Endothelial cell of umbilical vein (primary cell): ENCODE data around the gene EDEM2. TPM values are rescaled to one million over a fixed set of nuclear protein-coding genes. Genes with fewer than 3 reads are reported as not detected.
"Not testable (repeated sequence)": the region's sequence is repeated elsewhere in the genome, so short reads cannot be mapped to it uniquely, and the experiment has no call there.

Experiments used
- BruUV-seq: library from RNA; stranded (reverse); fragments of 400-500 nt; replicated peaks from 2 replicates; lab custom pipeline; 2021; lab: Mats Ljungman, UMichigan
- CTCF ChIA-PET: fragments of 300-600, 350-600 bp; sonication (Branson Sonifier 250); formaldehyde crosslinking; loops from one replicate; lab custom pipeline; 2021; ENCODE audit warnings: antibody characterized with exemption, inconsistent platforms; lab: Charles Lee
- POLR2A ChIA-PET: fragments of 300-600, 350-600 bp; sonication (Branson Sonifier 250); formaldehyde crosslinking; loops from one replicate; lab custom pipeline; 2021; ENCODE audit warnings: antibody characterized with exemption, inconsistent platforms; lab: Charles Lee
- DNase-seq: peaks from one replicate; pipeline ENCODE4 v3.0.0-alpha.2; 2011; ENCODE audit warnings: low read depth, low spot score
- FAIRE-seq: peaks from 2 replicates; lab custom pipeline; 2011; peaks lifted over from hg19 to GRCh38; lab: Jason Lieb, UNC
- H2AFZ ChIP-seq: 2 replicates; pipeline ENCODE4 v1.6.0; 2012; ENCODE audit warnings: low read depth, low read length, control low read depth, inconsistent platforms
- H3K27ac ChIP-seq: 2 replicates; pipeline ENCODE4 v1.5.1; 2011; ENCODE audit warnings: low read depth, mild to moderate bottlenecking, control low read depth, low read length, moderate library complexity; ENCODE audit not compliant: insufficient read depth
- H3K27me3 ChIP-seq, 2 experiments: 2 replicates each; pipeline versions ENCODE4 v1.6.0 to v1.6.1; 2011; ENCODE audit warnings: low read length in 2 of 2, mixed read lengths in 1 of 2; ENCODE audit not compliant: control insufficient read depth in 2 of 2, insufficient read depth in 2 of 2
- H3K36me3 ChIP-seq, 2 experiments: 2 replicates in 1 of 2; 3 replicates in 1 of 2; pipeline ENCODE4 v1.5.1; 2011; ENCODE audit warnings: low read length in 2 of 2, mild to moderate bottlenecking in 1 of 2, moderate library complexity in 1 of 2; ENCODE audit not compliant: control insufficient read depth in 2 of 2, insufficient read depth in 2 of 2; ENCODE audit errors: extremely low read depth in 1 of 2
- H3K4me1 ChIP-seq: 3 replicates; pipeline ENCODE4 v1.5.1; 2011; ENCODE audit warnings: mild to moderate bottlenecking, low read length; ENCODE audit not compliant: control insufficient read depth, insufficient read depth; ENCODE audit errors: extremely low read depth
- H3K4me2 ChIP-seq: 2 replicates; pipeline ENCODE4 v1.6.1; 2011; ENCODE audit warnings: low read length, control low read depth, mixed read lengths; ENCODE audit not compliant: insufficient read depth
- H3K4me3 ChIP-seq, 3 experiments: fragments of 200-600 bp in 1 of 3; sonication (generic), shearing (Covaris generic) in 1 of 3; replicated peaks in 1 of 3; 2 replicates each; pipeline ENCODE4 v1.5.1; 2011 to 2016; ENCODE audit warnings: control low read depth in 3 of 3, low read length in 3 of 3, mild to moderate bottlenecking in 2 of 3, inconsistent platforms in 1 of 3, low read depth in 1 of 3, moderate library complexity in 1 of 3; ENCODE audit not compliant: insufficient read depth in 1 of 3
- H3K79me2 ChIP-seq: 2 replicates; pipeline ENCODE4 v1.6.0; 2012; ENCODE audit warnings: low read length, inconsistent platforms; ENCODE audit not compliant: control insufficient read depth, insufficient read depth
- H3K9ac ChIP-seq: replicated peaks from 2 replicates; pipeline ENCODE3; 2011; ENCODE audit warnings: low read length, control low read depth; ENCODE audit not compliant: insufficient read depth; ENCODE audit errors: extremely low read depth
- H3K9me1 ChIP-seq: replicated peaks from 3 replicates; pipeline ENCODE4 v1.6.0; 2011; ENCODE audit warnings: mild to moderate bottlenecking, low read length; ENCODE audit not compliant: control insufficient read depth, insufficient read depth; ENCODE audit errors: extremely low read depth
- H3K9me3 ChIP-seq: replicated peaks from 2 replicates; pipeline ENCODE4 v1.5.1; 2012; ENCODE audit warnings: low read length, inconsistent platforms; ENCODE audit not compliant: control insufficient read depth, insufficient read depth
- H4K20me1 ChIP-seq: replicated peaks from 2 replicates; pipeline ENCODE3; 2011; ENCODE audit warnings: mild to moderate bottlenecking, low read length; ENCODE audit not compliant: control insufficient read depth, insufficient read depth; ENCODE audit errors: extremely low read depth
- CTCF ChIP-seq, 2 donors: IDR thresholded peaks; 1 replicate in 1 of 2; 2 replicates in 1 of 2; pipeline ENCODE4 v1.5.1; 2011; ENCODE audit warnings: low read length in 2 of 2, mild to moderate bottlenecking in 2 of 2, moderate library complexity in 2 of 2, control low read depth in 1 of 2, inconsistent platforms in 1 of 2, low read depth in 1 of 2; ENCODE audit not compliant: insufficient read depth in 1 of 2; ENCODE audit errors: extremely low read depth in 1 of 2
- EZH2 ChIP-seq: IDR thresholded peaks from 2 replicates; pipeline ENCODE4 v1.6.1; 2012; ENCODE audit warnings: borderline replicate concordance, low read depth, mild to moderate bottlenecking, moderate library complexity, low read length, inconsistent platforms; ENCODE audit not compliant: severe bottlenecking
- FOS ChIP-seq: IDR thresholded peaks from 2 replicates; pipeline ENCODE4 v1.6.1; 2011; ENCODE audit warnings: mild to moderate bottlenecking, low read length, moderate library complexity, borderline replicate concordance; ENCODE audit not compliant: insufficient read depth
- GATA2 ChIP-seq: IDR thresholded peaks from 2 replicates; pipeline ENCODE4 v1.7.0; 2011; ENCODE audit warnings: low read depth, mild to moderate bottlenecking, moderate library complexity, mixed read lengths, low read length; ENCODE audit not compliant: insufficient read length, insufficient read depth
- JUN ChIP-seq: IDR thresholded peaks from 2 replicates; pipeline ENCODE4 v1.6.1; 2011; ENCODE audit warnings: borderline replicate concordance, low read depth; ENCODE audit not compliant: insufficient read length, insufficient read depth
- MAX ChIP-seq: IDR thresholded peaks from 2 replicates; pipeline ENCODE4 v1.6.1; 2011; ENCODE audit not compliant: insufficient read depth, insufficient read length
- MYC ChIP-seq: IDR thresholded peaks from one replicate; pipeline ENCODE4 v1.6.1; 2011; ENCODE audit warnings: mild to moderate bottlenecking, low read depth, low read length
- POLR2A ChIP-seq: IDR thresholded peaks from 2 replicates; pipeline ENCODE4 v1.6.1; 2012; ENCODE audit warnings: low read depth, mild to moderate bottlenecking, control low read depth, low read length
- POLR2AphosphoS5 ChIP-seq: IDR thresholded peaks from 2 replicates; pipeline ENCODE4 v1.6.1; 2012; ENCODE audit warnings: low read depth, mild to moderate bottlenecking, control low read depth, low read length, moderate library complexity; ENCODE audit not compliant: insufficient read depth
- dilution Hi-C: fragments of 300-500 bp; cut with MboI; formaldehyde crosslinking; loops from one replicate; pipeline ENCODE4 v1.15.0; 2019; ENCODE audit warnings: low sequenced_read_pairs; ENCODE audit not compliant: extremely low pct_ligation_motif_present
- intact Hi-C: fragments of 100-400 bp; cut with micrococcal nuclease; formaldehyde crosslinking; loops from one replicate; pipeline ENCODE4 v1.10.0; 2022
- polyA plus RNA-seq, 4 experiments: library from polyadenylated mRNA; depleted of rRNA in 3 of 4; stranded (reverse) in 3 of 4; unstranded in 1 of 4; fragments of >200 nt; gene quantifications; 2 replicates each; pipeline versions ENCODE4 v1.2.1 to v1.2.3, GENCODE V29; 2011 to 2012; ENCODE audit warnings: missing spikeins in 1 of 4
- total RNA-seq: library from RNA; stranded (reverse); gene quantifications from 2 replicates; pipeline ENCODE4 v1.2.3, GENCODE V29; 2021

Gene EDEM2
- total and polyA plus RNA-seq, 2 donors (not counting 3 experiments of a cell fraction or from before 2014, with no cell fraction given): 29.1 to 39.5 TPM

- no peak for TF ChIP-seq POLR2A
- TF ChIP-seq GATA2: no peak
- no peak for TF ChIP-seq POLR2AphosphoS5
- TF ChIP-seq EZH2: no peak
- TF ChIP-seq MYC: no peak
- TF ChIP-seq JUN: no peak
- TF ChIP-seq MAX: no peak
- TF ChIP-seq CTCF (IDR thresholded peaks at IDR 0.05; ENCODE audit: extremely low read depth in 1 of 2, insufficient read depth in 1 of 2, low read depth in 1 of 2, low read length in 2 of 2): no peak
- no peak for TF ChIP-seq FOS
- CTCF ChIA-PET: interaction anchor here (1.0 to 5.2 kb wide), 3 partner anchors 13 to 30 kb away, joined by 3 to 46 read pairs (median 4); no protein-coding TSS in a partner anchor
- dilution Hi-C loops: no loop called here
- no peak overlapping the region for H3K9ac ChIP-seq
- H4K20me1 ChIP-seq: no peaks in the 10 kb centered on the region
- H3K79me2 ChIP-seq: no peaks in the 10 kb centered on the region
- H3K4me3 ChIP-seq: no peak overlapping the region
- no peaks in the 10 kb centered on the region for H3K27me3 ChIP-seq
- POLR2A ChIA-PET: no interaction called here
- H3K4me1 ChIP-seq: peaks cover 30% of the 10 kb centered on the region
- FAIRE-seq: no peak
- H3K27ac ChIP-seq: no peak overlapping the region
- H2AFZ ChIP-seq: no peak overlapping the region
- H3K9me3 ChIP-seq: no peaks in the 10 kb centered on the region
- no peak overlapping the region for H3K4me2 ChIP-seq
- intact Hi-C loops: no loop called here
- no peak for DNase-seq
- no peaks in the 10 kb centered on the region for H3K9me1 ChIP-seq
- no TSS peak for BruUV-seq
- H3K36me3 ChIP-seq: peaks cover 4 to 19% of the 10 kb centered on the region in 2 experiments
Observed at GRCh38 chr20:35115606-35116005, 31.5 kb downstream of the EDEM2 start.

- H3K27ac ChIP-seq, DNase-seq, dilution Hi-C loops, H3K9me1 ChIP-seq, H2AFZ ChIP-seq, BruUV-seq, H3K9ac ChIP-seq, H3K79me2 ChIP-seq, H3K9me3 ChIP-seq, FAIRE-seq, POLR2A ChIA-PET, H3K36me3 ChIP-seq, H4K20me1 ChIP-seq, H3K27me3 ChIP-seq, H3K4me3 ChIP-seq, intact Hi-C loops, H3K4me2 ChIP-seq: not testable (repeated sequence)
- CTCF ChIA-PET: interaction anchor here (1.5 to 2.7 kb wide), 3 partner anchors 16 to 33 kb away, joined by 4 to 46 read pairs (median 11); no protein-coding TSS in a partner anchor
- peaks cover 20% of the 10 kb centered on the region for H3K4me1 ChIP-seq
Observed at GRCh38 chr20:35112276-35112675, 34.9 kb downstream of the EDEM2 start.
